Left ventricle myocardium inferior (tissue), 1 donor: ENCODE results near the gene WDFY4. TPM values are rescaled to one million over a fixed set of nuclear protein-coding genes. Genes with fewer than 3 reads are reported as not detected.

Source experiments
- DNase-seq: peaks from one replicate; pipeline ENCODE4 v3.0.0-alpha.2; 2020
- H3K27ac ChIP-seq: fragments of 200-600 bp; replicated peaks from 2 replicates; pipeline ENCODE4 v1.8.0; 2021
- H3K27me3 ChIP-seq: fragments of 200-600 bp; 2 replicates; pipeline ENCODE4 v1.8.0; 2021; ENCODE audit warnings: low read depth
- H3K36me3 ChIP-seq: fragments of 200-600 bp; 2 replicates; pipeline ENCODE4 v1.8.0; 2021
- H3K4me1 ChIP-seq: fragments of 200-600 bp; 2 replicates; pipeline ENCODE4 v1.8.0; 2021
- H3K4me3 ChIP-seq: fragments of 200-600 bp; 2 replicates; pipeline ENCODE4 v1.8.0; 2021; ENCODE audit warnings: mild to moderate bottlenecking, moderate library complexity
- H3K9me3 ChIP-seq: fragments of 200-600 bp; replicated peaks from 2 replicates; pipeline ENCODE4 v1.8.0; 2021
- CTCF ChIP-seq: fragments of 200-600 bp; IDR thresholded peaks from 2 replicates; pipeline ENCODE4 v1.8.0; 2021; ENCODE audit warnings: antibody characterized with exemption, mild to moderate bottlenecking, borderline replicate concordance
- intact Hi-C: fragments of 100-400 bp; cut with micrococcal nuclease; formaldehyde crosslinking; loops from one replicate; pipeline ENCODE4 v1.11.0; 2022
- total RNA-seq: library from RNA; stranded (reverse); fragmentation: NEBNext Ultra II Directional; extraction: Animal tissue kit (Norgen Biotek cat#: 25700); gene quantifications from one replicate; pipeline ENCODE4 v1.2.1, GENCODE V29; 2021
- donor health status: DM: no; HTN: yes; CAD: no; lungs with severe emphysema.

Gene WDFY4
- total RNA-seq, 1 donor from 2014 or later = 1.5 TPM

DNA sequence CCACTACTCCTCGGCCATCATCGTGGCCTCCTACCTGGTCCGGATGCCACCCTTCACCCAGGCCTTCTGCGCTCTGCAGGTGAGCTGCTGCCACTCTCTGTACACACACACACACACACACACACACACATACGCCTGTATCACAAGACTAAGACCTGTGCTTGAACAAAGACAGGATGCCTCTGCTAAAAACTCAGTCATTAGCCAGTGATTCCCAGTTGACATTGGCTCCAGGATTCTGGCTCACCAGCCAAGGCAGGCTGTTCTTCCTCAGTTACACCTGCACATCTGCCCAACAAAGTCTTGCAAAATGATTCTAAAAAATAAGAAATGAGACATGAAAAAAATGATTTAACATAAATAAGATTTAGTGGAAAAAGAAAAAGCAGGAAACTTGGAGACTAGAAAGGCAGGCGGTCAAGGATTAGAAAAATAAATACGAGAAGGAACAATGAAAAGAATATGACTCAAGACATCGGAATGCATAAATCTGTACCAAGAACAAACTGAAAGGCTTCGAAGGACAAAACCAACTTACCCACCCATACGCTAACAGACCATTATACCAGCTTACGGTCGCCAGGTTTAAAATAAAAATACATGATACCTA, 262.3 kb downstream of the WDFY4 start:
- no peaks in the 10 kb centered on the region for H3K9me3 ChIP-seq
- H3K36me3 ChIP-seq = no peaks in the 10 kb centered on the region
- H3K4me1 ChIP-seq = no peaks in the 10 kb centered on the region
- H3K27ac ChIP-seq = no peak overlapping the region
- no peaks in the 10 kb centered on the region for H3K27me3 ChIP-seq
- intact Hi-C loops = no loop called here
- H3K4me3 ChIP-seq = no peak overlapping the region
- TF ChIP-seq CTCF = no peak
- DNase-seq = no peak

DNA sequence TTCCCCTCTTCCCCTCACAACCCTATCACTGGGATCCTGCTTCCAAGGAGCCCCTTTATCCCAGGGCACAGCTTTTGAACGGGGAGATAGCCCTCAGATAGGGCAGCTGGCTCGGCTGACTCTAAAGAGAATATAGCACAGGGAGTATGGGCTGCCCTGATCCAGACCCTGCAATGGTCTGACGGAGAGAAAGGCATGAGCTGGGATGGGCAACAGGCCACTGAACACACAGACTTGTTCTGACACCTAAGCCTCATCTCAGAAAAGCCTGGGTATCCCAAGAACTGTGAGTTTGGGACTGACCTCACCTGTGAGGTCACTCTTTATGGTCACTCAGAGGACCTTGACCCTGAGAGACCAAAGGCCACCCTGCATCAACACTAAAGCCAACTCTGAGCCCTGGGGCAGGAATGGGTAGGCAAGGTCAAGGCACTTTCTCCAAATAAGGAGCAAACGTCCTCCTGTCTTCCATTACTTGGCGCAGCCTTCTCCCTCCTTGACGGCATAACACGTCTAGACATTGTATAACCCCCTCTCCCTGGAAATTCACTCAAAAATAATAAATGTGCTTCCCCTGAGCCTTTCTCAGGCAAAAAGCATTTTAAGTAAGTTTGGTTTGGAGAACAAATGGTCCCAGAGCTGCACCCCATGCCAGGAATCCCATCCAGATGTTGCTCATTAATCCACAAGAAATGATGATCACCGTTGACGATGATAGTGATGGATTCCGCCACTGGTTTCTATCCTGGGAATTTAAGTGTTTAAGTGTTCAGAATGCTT, 263.2 kb downstream of the WDFY4 start:
- H3K4me1 ChIP-seq = no peaks in the 10 kb centered on the region
- intact Hi-C loops = no loop called here
- H3K4me3 ChIP-seq = no peak overlapping the region
- DNase-seq = no peak
- H3K36me3 ChIP-seq = no peaks in the 10 kb centered on the region
- no peak for TF ChIP-seq CTCF
- H3K27me3 ChIP-seq = no peaks in the 10 kb centered on the region
- no peak overlapping the region for H3K27ac ChIP-seq
- no peaks in the 10 kb centered on the region for H3K9me3 ChIP-seq

DNA sequence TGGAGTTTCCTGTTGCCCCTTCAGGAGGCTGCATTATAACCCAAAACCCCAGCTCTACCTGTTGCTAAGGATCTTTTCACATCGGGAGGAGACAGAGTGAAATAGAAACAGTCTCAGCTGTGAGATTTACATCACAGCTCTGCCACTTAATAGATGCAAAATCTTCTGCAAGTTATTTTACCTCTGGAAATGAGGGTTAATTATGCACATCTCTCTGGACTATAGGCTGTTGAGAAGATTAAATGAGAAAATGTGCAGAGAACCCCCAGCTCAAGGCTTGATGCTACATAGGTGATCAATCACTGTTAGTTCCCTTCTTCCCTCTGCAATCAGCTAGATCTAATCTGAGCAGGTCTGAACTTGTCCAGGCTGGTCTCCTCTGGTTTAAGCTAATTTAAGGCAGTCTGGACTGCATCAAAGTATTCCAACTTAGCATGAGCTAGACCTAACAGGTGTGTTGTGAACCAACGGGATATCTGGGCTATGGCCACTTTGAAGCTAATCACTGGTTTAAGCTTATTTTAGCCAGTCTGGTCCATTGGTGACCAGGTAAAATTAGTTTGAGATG, 263.9 kb downstream of the WDFY4 start:
- Histone ChIP-seq H3K36me3 (no peaks in the 10 kb centered on the region), H3K27me3 (no peaks in the 10 kb centered on the region)

GRCh38 chr10:48951707-48952106, 267.0 kb downstream of the WDFY4 start:
- Histone ChIP-seq H3K9me3 (no peaks in the 10 kb centered on the region), H3K27me3 (no peaks in the 10 kb centered on the region), H3K36me3 (no peaks in the 10 kb centered on the region), H3K27ac (no peak overlapping the region), H3K4me1 (no peaks in the 10 kb centered on the region), H3K4me3 (no peak overlapping the region)
- no peak for DNase-seq
- intact Hi-C loops = no loop called here
- no peak for TF ChIP-seq CTCF

More for the DNA sequence above, 263.9 kb downstream of the WDFY4 start:
- no peak for DNase-seq
- Histone ChIP-seq H3K4me1 (no peaks in the 10 kb centered on the region), H3K9me3 (no peaks in the 10 kb centered on the region), H3K27ac (no peak overlapping the region), H3K4me3 (no peak overlapping the region)
- intact Hi-C loops = no loop called here
- no peak for TF ChIP-seq CTCF

- Histone ChIP-seq H3K27ac (no peak overlapping the region), H3K4me1 (no peaks in the 10 kb centered on the region), H3K27me3 (no peaks in the 10 kb centered on the region), H3K36me3 (no peaks in the 10 kb centered on the region), H3K4me3 (no peak overlapping the region), H3K9me3 (no peaks in the 10 kb centered on the region)
- no peak for TF ChIP-seq CTCF
- DNase-seq = no peak
- intact Hi-C loops = no loop called here
Observed at GRCh38 chr10:48957361-48958151, 272.9 kb downstream of the WDFY4 start.
